ENCODE measurements around the gene CPN2. TPM values are rescaled to one million over a fixed set of nuclear protein-coding genes. Genes with fewer than 3 reads are reported as not detected.

Gene CPN2
- total RNA-seq, 4 donors from 2014 or later: not detected

- no peak for DNase-seq (ENCODE audit: low spot score in 2 of 2)
- Histone ChIP-seq H3K27ac (no peak overlapping the region), H3K36me3 (no peaks in the 10 kb centered on the region), H3K27me3 (peaks cover 0 to 6% of the 10 kb centered on the region in 2 donors), H3K9me3 (no peaks in the 10 kb centered on the region), H3K4me1 (peaks cover 0 to 6% (median 0%) of the 10 kb centered on the region in 4 donors), H3K4me3 (no peak overlapping the region)
- 90 to 95% methylated on average over 14 of the region's 14 CpGs for WGBS, 2 donors
- TF ChIP-seq POLR2A (IDR thresholded peaks at IDR 0.05): no peak
- TF ChIP-seq EP300 (IDR thresholded peaks at IDR 0.05): no peak
- TF ChIP-seq CTCF (IDR thresholded peaks at IDR 0.05): no peak
Measured at GRCh38 chr3:194383276-194383940, 32.3 kb upstream of the CPN2 start.

- H3K27me3 ChIP-seq: peaks cover 0 to 10% of the 10 kb centered on the region in 2 donors
- H3K27ac ChIP-seq: no peak overlapping the region
- no peak for TF ChIP-seq POLR2A (IDR thresholded peaks at IDR 0.05)
- no peak overlapping the region for H3K4me3 ChIP-seq
- H3K9me3 ChIP-seq: no peaks in the 10 kb centered on the region
- WGBS, 2 donors: 81 to 84% methylated on average over 9 of the region's 9 CpGs
- DNase-seq (ENCODE audit: low spot score in 2 of 2): no peak
- peaks cover 0 to 6% (median 0%) of the 10 kb centered on the region in 4 donors for H3K4me1 ChIP-seq
- H3K36me3 ChIP-seq: no peaks in the 10 kb centered on the region
Measured at GRCh38 chr3:194382892-194383223, 31.7 kb upstream of the CPN2 start.

GRCh38 chr3:194382196-194382891 is 31.2 kb upstream of the CPN2 start:
- Histone ChIP-seq H3K27ac (no peak overlapping the region), H3K4me1 (peaks cover 0 to 6% (median 0%) of the 10 kb centered on the region in 4 donors), H3K9me3 (no peaks in the 10 kb centered on the region), H3K27me3 (peaks cover 0 to 10% of the 10 kb centered on the region in 2 donors), H3K36me3 (no peaks in the 10 kb centered on the region), H3K4me3 (no peak overlapping the region)
- no peak for DNase-seq (ENCODE audit: low spot score in 2 of 2)
- WGBS, 2 donors: 52 to 54% methylated on average over 20 of the region's 20 CpGs
- TF ChIP-seq CTCF (IDR thresholded peaks at IDR 0.05): no peak

GRCh38 chr3:194381460-194381875 is 30.3 kb upstream of the CPN2 start:
- H3K27me3 ChIP-seq: peaks cover 0 to 10% of the 10 kb centered on the region in 2 donors

GRCh38 chr3:194380326-194380725 is 29.2 kb upstream of the CPN2 start:
- Histone ChIP-seq H3K9me3 (no peaks in the 10 kb centered on the region), H3K27me3 (peaks cover 0 to 14% of the 10 kb centered on the region in 2 donors), H3K36me3 (no peaks in the 10 kb centered on the region), H3K4me1 (peaks cover 0 to 10% (median 0%) of the 10 kb centered on the region in 4 donors), H3K27ac (no peak overlapping the region), H3K4me3 (no peak overlapping the region)
- DNase-seq (ENCODE audit: low spot score in 2 of 2): no peak
- 84 to 85% methylated on average over 7 of the region's 7 CpGs for WGBS, 2 donors
- TF ChIP-seq POLR2A (IDR thresholded peaks at IDR 0.05): no peak
- TF ChIP-seq EP300 (IDR thresholded peaks at IDR 0.05): no peak
- no peak for TF ChIP-seq CTCF (IDR thresholded peaks at IDR 0.05)

More at GRCh38 chr3:194381460-194381875, 30.3 kb upstream of the CPN2 start:
- peaks cover 0 to 6% (median 0%) of the 10 kb centered on the region in 4 donors for H3K4me1 ChIP-seq
- no peaks in the 10 kb centered on the region for H3K36me3 ChIP-seq
- no peak overlapping the region for H3K27ac ChIP-seq
- TF ChIP-seq POLR2A (IDR thresholded peaks at IDR 0.05): no peak
- TF ChIP-seq EP300 (IDR thresholded peaks at IDR 0.05): no peak
- TF ChIP-seq CTCF (IDR thresholded peaks at IDR 0.05): no peak
- H3K9me3 ChIP-seq: no peaks in the 10 kb centered on the region
- 47 to 48% methylated on average over 14 to 17 of the region's 17 CpGs for WGBS, 2 donors
- DNase-seq (ENCODE audit: low spot score in 2 of 2): no peak
- H3K4me3 ChIP-seq: no peak overlapping the region

Measured in tibial nerve (tissue), 4 donors.